IMR-90 (cell line): ENCODE data around the gene DRC7. TPM values are rescaled to one million over a fixed set of nuclear protein-coding genes. Genes with fewer than 3 reads are reported as not detected.

Experiments
- ATAC-seq: fragments of 200-7000 bp; cut with Tn5 transposase; 2 replicates; pipeline ENCODE4 v1.9.1; 2020; ENCODE audit warnings: low read depth, mild to moderate bottlenecking, moderate library complexity
- BruUV-seq: library from RNA; stranded (reverse); fragments of 400-500 nt; replicated peaks from 2 replicates; lab custom pipeline; 2021; lab: Mats Ljungman, UMichigan
- CTCF ChIA-PET: fragments of 300-600 bp; formaldehyde crosslinking; extraction: SDS; loops from one replicate; lab custom pipeline; 2021; ENCODE audit warnings: antibody characterized with exemption; lab: Yijun Ruan, JAX
- POLR2A ChIA-PET: fragments of 300-600 bp; sonication (Branson Sonifier 250); formaldehyde crosslinking; loops from one replicate; lab custom pipeline; 2022; ENCODE audit warnings: antibody characterized with exemption; ENCODE audit not compliant: unreplicated experiment; lab: Charles Lee
- DNase-seq: peaks from one replicate; pipeline ENCODE4 v3.0.0; 2013
- H2AFZ ChIP-seq: replicated peaks from 2 replicates; pipeline ENCODE3; 2013; ENCODE audit warnings: low read length, mild to moderate bottlenecking; ENCODE audit not compliant: poor library complexity
- H2AK5ac ChIP-seq: 2 replicates; pipeline ENCODE4 v1.6.1; 2013; ENCODE audit warnings: low read depth, low read length, inconsistent platforms
- H2AK9ac ChIP-seq: replicated peaks from 2 replicates; pipeline ENCODE3; 2013; ENCODE audit warnings: mild to moderate bottlenecking, low read depth, low read length, moderate library complexity; ENCODE audit not compliant: poor library complexity
- H2BK120ac ChIP-seq: 2 replicates; pipeline ENCODE4 v1.6.1; 2013; ENCODE audit warnings: low read depth, low read length, inconsistent platforms
- H2BK15ac ChIP-seq: 3 replicates; pipeline ENCODE4 v1.6.1; 2013; ENCODE audit warnings: low read depth, low read length, inconsistent platforms
- H2BK20ac ChIP-seq: 2 replicates; pipeline ENCODE4 v1.6.1; 2013; ENCODE audit warnings: low read depth, mild to moderate bottlenecking, inconsistent platforms, low read length, moderate library complexity
- H2BK5ac ChIP-seq: 2 replicates; pipeline ENCODE4 v1.6.1; 2013; ENCODE audit warnings: mild to moderate bottlenecking, low read depth, low read length, inconsistent platforms; ENCODE audit not compliant: poor library complexity, severe bottlenecking
- H3K14ac ChIP-seq: replicated peaks from 2 replicates; pipeline ENCODE4 v1.6.1; 2013; ENCODE audit warnings: low read depth, low read length, inconsistent platforms
- H3K18ac ChIP-seq: 2 replicates; pipeline ENCODE4 v1.6.1; 2013; ENCODE audit warnings: low read depth, low read length, control low read depth
- H3K23ac ChIP-seq: 2 replicates; pipeline ENCODE4 v1.6.1; 2013; ENCODE audit warnings: low read depth, low read length, inconsistent platforms
- H3K27ac ChIP-seq: 2 replicates; pipeline ENCODE4 v1.5.1; 2013; ENCODE audit warnings: mild to moderate bottlenecking, control low read depth, low read length; ENCODE audit not compliant: insufficient read depth
- H3K27me3 ChIP-seq: 2 replicates; pipeline ENCODE4 v1.6.1; 2013; ENCODE audit warnings: low read length; ENCODE audit not compliant: control insufficient read depth, insufficient read depth
- H3K36me3 ChIP-seq: 2 replicates; pipeline ENCODE4 v1.6.1; 2013; ENCODE audit warnings: low read length, mixed read lengths; ENCODE audit not compliant: control insufficient read depth, insufficient read depth
- H3K4ac ChIP-seq: 2 replicates; pipeline ENCODE4 v1.6.1; 2013; ENCODE audit warnings: low read depth, low read length, inconsistent platforms
- H3K4me1 ChIP-seq: 2 replicates; pipeline ENCODE4 v1.6.1; 2013; ENCODE audit warnings: low read length, mixed read lengths; ENCODE audit not compliant: control insufficient read depth, insufficient read depth
- H3K4me2 ChIP-seq: 2 replicates; pipeline ENCODE4 v1.6.1; 2013; ENCODE audit warnings: low read depth, mild to moderate bottlenecking, control low read depth, low read length, moderate library complexity
- H3K4me3 ChIP-seq: 2 replicates; pipeline ENCODE4 v1.5.1; 2013; ENCODE audit warnings: low read depth, mild to moderate bottlenecking, control low read depth, low read length, moderate library complexity; ENCODE audit not compliant: insufficient read depth
- H3K56ac ChIP-seq: 2 replicates; pipeline ENCODE4 v1.6.1; 2013; ENCODE audit warnings: low read length, inconsistent platforms; ENCODE audit not compliant: insufficient read depth; ENCODE audit errors: extremely low read depth
- H3K79me1 ChIP-seq, 2 experiments: 2 replicates each; pipeline ENCODE4 v1.6.1; 2013; ENCODE audit warnings: low read length in 2 of 2, inconsistent platforms in 1 of 2, low read depth in 1 of 2
- H3K9ac ChIP-seq: 2 replicates; pipeline ENCODE4 v1.6.1; 2013; ENCODE audit warnings: low read depth, low read length, control low read depth
- H3K9me1 ChIP-seq: 2 replicates; pipeline ENCODE4 v1.6.1; 2013; ENCODE audit warnings: low read length, inconsistent platforms; ENCODE audit not compliant: insufficient read depth
- H3K9me3 ChIP-seq: 2 replicates; pipeline ENCODE4 v1.6.1; 2013; ENCODE audit warnings: low read length; ENCODE audit not compliant: control insufficient read depth, insufficient read depth
- H4K20me1 ChIP-seq: 2 replicates; pipeline ENCODE4 v1.6.1; 2013; ENCODE audit warnings: low read length, inconsistent platforms; ENCODE audit not compliant: insufficient read depth
- H4K5ac ChIP-seq: 2 replicates; pipeline ENCODE4 v1.6.1; 2013; ENCODE audit warnings: mild to moderate bottlenecking, low read depth, low read length, control low read depth
- H4K8ac ChIP-seq, 2 experiments: 2 replicates each; pipeline ENCODE4 v1.6.1; 2013; ENCODE audit warnings: low read depth in 2 of 2, low read length in 2 of 2, control low read depth in 1 of 2, inconsistent platforms in 1 of 2
- H4K91ac ChIP-seq: 2 replicates; pipeline ENCODE4 v1.6.1; 2013; ENCODE audit warnings: low read depth, low read length, inconsistent platforms; ENCODE audit not compliant: insufficient read depth
- BHLHE40 ChIP-seq: fragments of 150-350 bp; IDR thresholded peaks from 2 replicates; pipeline ENCODE4 v1.6.1; 2016; ENCODE audit warnings: mild to moderate bottlenecking, low read depth, low read length
- CEBPB ChIP-seq: IDR thresholded peaks from 2 replicates; pipeline ENCODE4 v1.6.1; 2012; ENCODE audit warnings: low read depth, low read length, improper control_type of control experiment
- CHD1 ChIP-seq: IDR thresholded peaks from 2 replicates; pipeline ENCODE4 v1.6.1; 2012; ENCODE audit warnings: low read depth, low read length, improper control_type of control experiment
- CTCF ChIP-seq: conservative IDR thresholded peaks from 2 replicates; pipeline ENCODE4 v1.5.1; 2012; ENCODE audit warnings: mild to moderate bottlenecking, low read depth, low read length, improper control_type of control experiment
- ELK1 ChIP-seq: fragments of 150-350 bp; IDR thresholded peaks from 2 replicates; pipeline ENCODE4 v1.6.1; 2016; ENCODE audit warnings: low read depth, mild to moderate bottlenecking, low read length, moderate library complexity, borderline replicate concordance
- MAFK ChIP-seq: IDR thresholded peaks from 2 replicates; pipeline ENCODE4 v1.6.1; 2012; ENCODE audit warnings: low read depth, low read length, improper control_type of control experiment
- MAZ ChIP-seq: IDR thresholded peaks from 2 replicates; pipeline ENCODE4 v1.6.1; 2012; ENCODE audit warnings: low read depth, mild to moderate bottlenecking, low read length, improper control_type of control experiment, moderate library complexity, borderline replicate concordance
- NFE2L2 ChIP-seq: fragments of 150-350 bp; IDR thresholded peaks from 2 replicates; pipeline ENCODE4 v1.6.1; 2016; ENCODE audit warnings: low read depth, mild to moderate bottlenecking, low read length
- POLR2A ChIP-seq: IDR thresholded peaks from 2 replicates; pipeline ENCODE4 v1.6.1; 2012; ENCODE audit warnings: mild to moderate bottlenecking, low read depth, low read length
- RCOR1 ChIP-seq: IDR thresholded peaks from 2 replicates; pipeline ENCODE4 v1.6.1; 2012; ENCODE audit warnings: mild to moderate bottlenecking, low read length, improper control_type of control experiment; ENCODE audit not compliant: insufficient replicate concordance
- RFX5 ChIP-seq: IDR thresholded peaks from 2 replicates; pipeline ENCODE4 v1.8.0; 2012; ENCODE audit warnings: low read depth, mild to moderate bottlenecking, low read length, moderate library complexity
- SMC3 ChIP-seq: fragments of 150-350 bp; IDR thresholded peaks from 2 replicates; pipeline ENCODE4 v1.6.1; 2016; ENCODE audit warnings: low read depth, mild to moderate bottlenecking, antibody characterized with exemption, low read length, moderate library complexity
- WGBS, 2 experiments: methylation state at CpG; one replicate each; pipeline versions ENCODE4 v1.1.5 to v1.1.7; 2013; ENCODE audit warnings: missing lambda C conversion rate in 2 of 2; ENCODE audit not compliant: insufficient read length in 1 of 2; ENCODE audit errors: extremely low coverage in 2 of 2; 5-methylcytosine and 5-hydroxymethylcytosine counted together
- dilution Hi-C: fragments of 300-500 bp; cut with HindIII; formaldehyde crosslinking; loops from one replicate; pipeline ENCODE4 v1.14.3; 2018; ENCODE audit warnings: low sequenced_read_pairs; ENCODE audit not compliant: unreplicated experiment
- in situ Hi-C: fragments of 300-500 bp; cut with MboI; formaldehyde crosslinking; loops from 3 replicates; pipeline ENCODE4 v1.14.3; 2019; ENCODE audit warnings: low sequenced_read_pairs, inconsistent platforms, mixed read lengths
- intact Hi-C: fragments of 100-400 bp; cut with micrococcal nuclease; formaldehyde crosslinking; loops from 2 replicates; pipeline ENCODE4 v1.10.0; 2022
- polyA plus RNA-seq, 3 experiments: library from polyadenylated mRNA; depleted of rRNA; stranded (reverse); fragments of >200 nt; gene quantifications; 2 replicates each; pipeline ENCODE4 v1.2.3, GENCODE V29; 2012; ENCODE audit warnings: low replicate concordance in 1 of 3
- total RNA-seq: library from RNA; depleted of rRNA; stranded (reverse); fragments of >200 nt; gene quantifications from 2 replicates; pipeline ENCODE4 v1.2.3, GENCODE V29; 2012

The DRC7 gene
- total and polyA plus RNA-seq, 2 of the 4 experiments (the other 2 are of a cell fraction) = not detected

- TF ChIP-seq RCOR1 (no peak), NFE2L2 (no peak), CTCF (no peak)
Measured at GRCh38 chr16:57649443-57649751, 45.2 kb upstream of the DRC7 start (continued).

GRCh38 chr16:57649846-57650245 is 44.8 kb upstream of the DRC7 start:
- WGBS, 2 experiments = 88% methylated on average over 5 of the region's 7 CpGs; no CpG with 5 or more reads in 1 of the 2 experiments
- CTCF ChIA-PET = interaction anchor here (0.6 to 3.6 kb wide), 4 partner anchors 17 to 81 kb away, joined by 3 to 16 read pairs (median 4); no protein-coding TSS in a partner anchor
- no peak overlapping the region for H4K91ac ChIP-seq
- intact Hi-C loops (loop anchor here (1.0 to 10.0 kb wide), 5 partner anchors 49 to 355 kb away; partner anchors contain the start of genes USB1 and ZNF319), in situ Hi-C loops (no loop called here), dilution Hi-C loops (no loop called here)
- H3K4me3 ChIP-seq = no peak overlapping the region
- POLR2A ChIA-PET = no interaction called here
- no peak overlapping the region for H3K18ac ChIP-seq
- no peaks in the 10 kb centered on the region for H3K9me3 ChIP-seq
- ATAC-seq (no peak), DNase-seq (no peak)
- H3K14ac ChIP-seq = no peak overlapping the region
- H2AFZ ChIP-seq = no peak overlapping the region
- H2AK5ac ChIP-seq = no peak overlapping the region
- no peak overlapping the region for H3K9ac ChIP-seq
- no peak overlapping the region for H3K27ac ChIP-seq
- no peak overlapping the region for H3K4ac ChIP-seq
- H2BK120ac ChIP-seq = no peak overlapping the region
- no peak overlapping the region for H3K4me2 ChIP-seq
- no peak overlapping the region for H2AK9ac ChIP-seq
- H2BK5ac ChIP-seq = no peak overlapping the region
- H3K4me1 ChIP-seq = peaks cover 2% of the 10 kb centered on the region; the same call in 1 of the 2 replicates
- no peaks in the 10 kb centered on the region for H3K27me3 ChIP-seq
- H2BK20ac ChIP-seq = no peak overlapping the region
- H3K36me3 ChIP-seq = no peaks in the 10 kb centered on the region
- H3K23ac ChIP-seq = no peak overlapping the region
- H4K8ac ChIP-seq = no peak overlapping the region
- BruUV-seq = no TSS peak
- H4K5ac ChIP-seq = no peak overlapping the region
- peaks cover 3% of the 10 kb centered on the region for H3K9me1 ChIP-seq
- H4K20me1 ChIP-seq = no peaks in the 10 kb centered on the region
- no peaks in the 10 kb centered on the region for H3K79me1 ChIP-seq
- no peak overlapping the region for H2BK15ac ChIP-seq
- H3K56ac ChIP-seq = no peak overlapping the region
- TF ChIP-seq CHD1 (no peak), POLR2A (no peak), CEBPB (no peak), ELK1 (no peak), BHLHE40 (no peak), CTCF (no peak), MAZ (no peak), RFX5 (no peak), RCOR1 (no peak), MAFK (no peak), NFE2L2 (no peak), SMC3 (no peak)
